Breast epithelium (tissue), 3 donors: Measurements from ENCODE around the gene TPSAB1.

Source experiments
- POLR2AphosphoS5 ChIP-seq, 3 donors: sonication (generic); formaldehyde crosslinking; IDR thresholded peaks; one replicate each; pipeline ENCODE4 v1.6.1; 2017; ENCODE audit warnings: antibody characterized with exemption in 3 of 3
- TF ChIP-seq, protein P1 (sequence below), 3 donors: fragments of 450-650 bp; IDR thresholded peaks; one replicate each; pipeline ENCODE4 v1.5.1; 2016 to 2017; ENCODE audit warnings: antibody characterized with exemption in 3 of 3, mild to moderate bottlenecking in 3 of 3, moderate library complexity in 3 of 3

DNA sequence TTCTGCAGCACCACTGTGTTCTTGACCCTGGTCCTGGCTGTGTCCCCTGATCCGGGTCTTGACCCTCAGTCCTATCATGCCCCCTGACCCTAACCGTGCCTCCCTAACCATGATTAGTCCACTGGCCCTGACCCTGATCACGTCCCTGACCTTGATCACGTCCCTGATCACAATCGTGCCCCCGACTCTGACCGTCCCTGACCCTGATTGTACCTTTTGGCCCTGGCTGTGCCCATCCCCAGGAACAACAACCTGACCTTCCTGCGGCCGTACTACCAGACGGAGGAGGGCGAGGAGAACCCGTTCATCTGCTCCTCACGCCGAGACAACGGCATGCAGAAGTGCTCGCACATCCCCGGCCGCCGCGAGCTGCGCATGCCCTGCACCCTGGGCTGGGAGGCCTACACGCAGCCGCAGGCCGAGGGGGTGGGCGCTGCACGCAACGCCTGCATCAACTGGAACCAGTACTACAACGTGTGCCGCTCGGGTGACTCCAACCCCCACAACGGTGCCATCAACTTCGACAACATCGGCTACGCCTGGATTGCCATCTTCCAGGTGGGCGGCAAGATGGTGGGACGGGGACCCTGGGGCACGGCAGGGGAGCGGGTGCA, 40.4 kb upstream of the TPSAB1 start:
- TF ChIP-seq, protein P1, sequence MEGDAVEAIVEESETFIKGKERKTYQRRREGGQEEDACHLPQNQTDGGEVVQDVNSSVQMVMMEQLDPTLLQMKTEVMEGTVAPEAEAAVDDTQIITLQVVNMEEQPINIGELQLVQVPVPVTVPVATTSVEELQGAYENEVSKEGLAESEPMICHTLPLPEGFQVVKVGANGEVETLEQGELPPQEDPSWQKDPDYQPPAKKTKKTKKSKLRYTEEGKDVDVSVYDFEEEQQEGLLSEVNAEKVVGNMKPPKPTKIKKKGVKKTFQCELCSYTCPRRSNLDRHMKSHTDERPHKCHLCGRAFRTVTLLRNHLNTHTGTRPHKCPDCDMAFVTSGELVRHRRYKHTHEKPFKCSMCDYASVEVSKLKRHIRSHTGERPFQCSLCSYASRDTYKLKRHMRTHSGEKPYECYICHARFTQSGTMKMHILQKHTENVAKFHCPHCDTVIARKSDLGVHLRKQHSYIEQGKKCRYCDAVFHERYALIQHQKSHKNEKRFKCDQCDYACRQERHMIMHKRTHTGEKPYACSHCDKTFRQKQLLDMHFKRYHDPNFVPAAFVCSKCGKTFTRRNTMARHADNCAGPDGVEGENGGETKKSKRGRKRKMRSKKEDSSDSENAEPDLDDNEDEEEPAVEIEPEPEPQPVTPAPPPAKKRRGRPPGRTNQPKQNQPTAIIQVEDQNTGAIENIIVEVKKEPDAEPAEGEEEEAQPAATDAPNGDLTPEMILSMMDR (IDR thresholded peaks at IDR 0.05) = no peak
- TF ChIP-seq POLR2AphosphoS5 (IDR thresholded peaks at IDR 0.05) = no peak
